CD4-positive, alpha-beta T cell treated with Interleukin-21 for 1 hour (primary cell): ENCODE data around the gene NSG1.

Experiments used
- DNase-seq: peaks from one replicate; pipeline ENCODE4 v3.0.0-alpha.2; 2020

Gene NSG1

GRCh38 chr4:4396628-4397440 lies 9.9 kb downstream of the NSG1 start:
- DNase-seq: no peak

GRCh38 chr4:4397441-4397819 lies 10.5 kb downstream of the NSG1 start:
- no peak for DNase-seq

- DNase-seq: no peak
Measured at GRCh38 chr4:4398430-4398829, 11.5 kb downstream of the NSG1 start.

- no peak for DNase-seq
Measured at GRCh38 chr4:4401036-4401435, 14.1 kb downstream of the NSG1 start.

GRCh38 chr4:4402966-4403365 lies 16.1 kb downstream of the NSG1 start:
- DNase-seq: no peak

DNA sequence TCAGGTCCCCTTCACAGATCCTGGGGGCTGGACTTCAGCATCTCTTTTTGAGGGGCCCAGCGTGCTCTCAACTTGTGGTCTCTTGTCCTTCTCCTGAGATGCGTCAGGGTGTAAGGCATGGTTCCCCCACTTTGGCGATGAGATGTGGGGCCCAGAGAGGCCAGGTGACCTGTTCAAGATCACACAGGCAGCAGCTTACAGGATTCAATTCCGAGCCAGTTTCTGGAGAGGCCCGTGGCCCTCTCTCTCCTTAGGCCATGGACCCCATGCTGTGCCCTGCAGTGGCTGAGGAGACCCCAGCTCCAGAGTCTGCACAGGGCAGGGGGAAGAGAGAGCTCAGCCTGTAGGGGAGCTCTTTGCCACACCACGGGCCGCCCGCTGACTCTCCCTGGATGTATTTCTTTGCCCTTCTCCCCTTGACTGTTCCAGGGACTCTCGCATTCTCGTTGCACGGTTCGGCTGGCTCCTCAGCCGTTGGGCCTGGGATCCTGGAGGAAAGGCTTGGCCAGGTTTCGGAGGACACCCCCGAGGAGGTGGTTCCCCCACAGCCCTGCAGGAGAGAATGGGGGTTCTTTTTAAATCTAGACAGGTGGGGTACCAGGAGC lies 18.6 kb downstream of the NSG1 start:
- no peak for DNase-seq

DNA sequence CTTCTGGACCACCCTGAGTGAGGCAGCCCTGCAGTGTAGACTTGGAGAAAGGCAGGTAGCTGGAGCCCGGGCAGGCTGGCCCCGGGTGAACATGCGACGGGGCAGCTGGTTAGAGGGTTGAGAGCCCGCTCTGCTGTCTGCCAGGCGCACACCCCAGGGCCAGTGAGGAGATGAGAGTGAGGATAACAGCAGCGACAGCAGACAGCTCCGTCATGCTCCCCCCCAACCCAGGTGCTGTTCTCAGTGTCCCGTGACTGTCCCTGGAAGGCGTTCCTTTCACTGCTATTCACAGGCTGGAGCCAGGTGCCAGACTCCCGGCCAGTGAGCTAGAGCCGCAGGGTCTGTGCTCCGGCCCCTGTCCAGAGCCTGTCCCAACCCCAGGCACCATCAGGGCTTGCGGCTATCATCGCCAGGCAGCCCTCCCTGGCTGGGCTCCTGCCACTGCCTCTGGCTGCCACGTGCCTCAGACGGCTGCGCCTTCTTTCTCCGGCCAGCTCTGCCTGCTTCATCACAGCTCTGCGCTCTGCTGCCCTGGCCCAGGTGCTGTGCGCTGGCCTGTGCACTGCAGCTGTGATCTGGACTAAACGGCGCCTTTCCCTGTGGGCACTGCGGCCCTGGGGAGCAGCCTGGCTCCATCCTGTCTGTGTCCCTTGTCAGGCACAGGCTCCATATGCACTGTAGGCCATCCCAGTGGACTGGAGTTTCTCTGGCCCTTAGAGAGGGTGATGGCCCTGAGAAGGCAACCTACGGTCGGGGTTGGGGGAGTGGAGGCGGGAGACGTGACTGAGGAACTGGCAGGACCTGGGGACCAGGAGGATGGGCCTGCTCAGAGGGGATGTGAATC lies 19.8 kb downstream of the NSG1 start:
- DNase-seq: no peak

DNA sequence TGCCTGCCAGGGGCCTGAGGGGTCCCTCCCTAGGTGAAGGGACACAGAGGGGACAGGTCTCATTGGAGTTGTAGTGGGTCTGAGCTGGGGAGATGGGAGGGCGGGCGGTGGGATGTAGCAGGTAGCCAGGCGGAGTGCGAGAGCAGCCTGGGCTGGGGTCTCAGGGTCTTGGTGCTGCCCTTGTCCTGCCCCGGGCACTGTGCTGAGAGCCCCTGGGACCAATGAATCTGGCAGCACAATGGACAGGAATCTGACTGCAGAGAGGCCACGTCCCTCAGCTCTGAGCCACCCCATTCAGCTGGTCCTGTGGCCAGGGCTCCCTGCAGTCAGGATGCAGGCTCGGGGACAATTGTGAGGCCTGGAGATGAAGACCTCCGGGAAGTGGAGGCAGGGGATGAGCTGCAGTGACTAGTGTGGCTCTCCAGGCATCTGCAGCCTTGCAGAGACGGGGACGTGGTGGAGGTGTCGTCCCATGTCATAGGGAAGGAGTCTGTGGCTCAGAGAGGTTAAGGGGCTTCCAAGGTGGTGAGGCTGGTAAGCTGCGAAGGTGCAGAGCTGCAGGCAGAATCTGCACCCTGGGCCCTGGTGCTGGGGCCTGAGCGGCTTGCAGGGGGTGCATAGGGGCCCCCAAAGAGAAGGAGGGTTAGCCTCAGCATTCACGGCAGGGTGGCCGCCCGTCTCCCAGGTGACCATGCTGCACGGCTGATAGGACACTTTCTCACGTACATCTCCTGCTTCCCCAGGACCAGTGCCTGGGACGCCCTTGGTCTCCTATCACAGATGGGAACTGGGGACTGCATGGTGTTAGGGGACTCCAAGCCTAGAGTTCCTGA lies 20.6 kb downstream of the NSG1 start:
- DNase-seq: no peak

DNA sequence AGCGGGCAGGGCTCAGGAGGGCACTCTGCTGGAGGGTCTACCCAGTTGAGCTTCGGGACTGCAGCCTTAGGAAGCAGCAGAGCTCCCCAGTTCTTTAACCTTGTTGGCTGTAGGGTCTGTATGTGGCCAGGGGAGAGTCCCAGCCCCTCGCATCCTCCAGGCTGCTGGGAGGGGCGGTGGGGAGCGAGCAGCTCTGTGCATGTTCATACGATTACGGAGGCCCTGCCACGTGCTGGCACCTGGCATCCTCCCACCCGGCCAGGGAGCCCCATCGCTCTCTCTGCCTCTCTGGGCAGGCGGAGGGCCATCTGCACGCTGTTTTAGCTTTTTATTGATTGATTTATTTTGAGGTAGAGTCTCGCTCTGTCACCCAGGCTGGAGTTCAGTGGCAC lies 21.2 kb downstream of the NSG1 start:
- no peak for DNase-seq

GRCh38 chr4:4408576-4409335 lies 21.9 kb downstream of the NSG1 start:
- DNase-seq: no peak

- DNase-seq: no peak
Measured at GRCh38 chr4:4409416-4410115, 22.7 kb downstream of the NSG1 start.

GRCh38 chr4:4410271-4410670 lies 23.4 kb downstream of the NSG1 start:
- DNase-seq: no peak

DNA sequence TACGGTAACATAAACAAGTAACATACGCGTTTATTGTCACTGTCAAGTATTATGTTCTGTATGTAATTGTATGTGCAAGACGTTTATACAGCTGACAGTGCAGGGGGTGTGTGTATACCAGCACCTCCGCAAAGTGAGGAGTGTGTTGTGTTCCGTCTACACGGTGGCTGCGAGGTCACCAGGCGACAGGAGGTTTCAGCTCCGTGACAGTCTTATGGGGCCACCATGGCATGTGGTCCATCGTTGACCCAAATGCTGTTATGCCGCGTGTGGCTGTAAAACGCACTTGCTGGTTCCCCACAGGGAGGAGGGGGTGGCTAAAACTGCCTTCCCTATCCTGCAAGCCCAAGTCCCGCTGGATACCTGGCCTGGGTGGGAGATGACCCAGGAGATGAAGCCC lies 25.0 kb downstream of the NSG1 start:
- DNase-seq: no peak

DNA sequence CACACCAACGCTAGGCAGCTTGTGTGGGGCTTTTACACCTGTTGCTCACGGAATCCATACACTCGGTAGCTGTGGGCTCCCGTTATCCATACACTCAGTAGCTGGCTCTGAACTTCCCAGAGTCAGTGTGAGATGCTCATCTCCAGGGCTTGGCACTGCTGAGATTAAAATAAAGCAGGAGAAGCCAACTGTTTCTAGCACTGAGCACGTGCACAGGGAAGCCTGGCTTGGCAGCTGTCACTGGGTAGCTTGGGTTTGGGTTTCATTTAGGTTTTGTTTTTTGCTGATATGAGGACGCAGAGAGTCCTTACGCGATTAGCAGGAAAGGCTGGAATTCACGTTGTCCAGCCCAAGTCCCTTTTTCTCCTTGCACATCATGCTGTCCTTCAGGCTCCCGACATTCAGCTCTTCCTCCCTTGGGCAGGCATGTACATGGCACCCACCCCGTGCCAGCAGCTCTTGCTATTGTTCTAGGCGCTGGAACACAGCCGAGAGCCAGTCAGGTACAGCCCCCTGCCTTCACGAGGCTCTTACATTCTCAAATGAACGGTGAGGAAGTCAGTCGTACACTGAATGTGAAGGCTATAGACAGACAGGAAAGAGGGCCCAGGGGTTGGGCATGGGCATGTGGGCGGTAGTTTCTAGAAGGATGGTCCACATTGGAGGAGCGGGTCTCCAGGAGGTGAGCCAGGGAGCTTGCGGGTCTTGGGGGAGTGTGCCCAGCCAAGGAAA lies 25.9 kb downstream of the NSG1 start:
- DNase-seq: no peak

DNA sequence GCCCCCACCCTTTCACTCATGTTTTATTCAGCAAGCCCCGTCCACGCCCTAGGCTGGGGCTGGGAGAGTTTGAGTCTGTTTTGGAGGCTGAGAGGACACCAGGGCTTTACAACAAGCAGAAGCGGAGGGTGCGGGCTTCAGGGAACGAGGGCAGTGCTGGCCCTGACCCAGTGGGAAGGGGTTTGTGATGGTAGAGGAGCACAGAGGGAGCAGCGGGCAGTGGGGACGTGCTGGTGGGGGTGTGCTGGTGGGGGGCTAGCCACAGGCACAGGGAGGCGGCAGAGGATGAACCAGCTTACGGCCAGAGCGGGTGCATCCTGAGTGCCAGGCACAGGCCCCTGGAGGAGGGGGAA lies 26.4 kb downstream of the NSG1 start:
- no peak for DNase-seq

GRCh38 chr4:4413806-4414205 lies 26.9 kb downstream of the NSG1 start:
- DNase-seq: no peak

DNA sequence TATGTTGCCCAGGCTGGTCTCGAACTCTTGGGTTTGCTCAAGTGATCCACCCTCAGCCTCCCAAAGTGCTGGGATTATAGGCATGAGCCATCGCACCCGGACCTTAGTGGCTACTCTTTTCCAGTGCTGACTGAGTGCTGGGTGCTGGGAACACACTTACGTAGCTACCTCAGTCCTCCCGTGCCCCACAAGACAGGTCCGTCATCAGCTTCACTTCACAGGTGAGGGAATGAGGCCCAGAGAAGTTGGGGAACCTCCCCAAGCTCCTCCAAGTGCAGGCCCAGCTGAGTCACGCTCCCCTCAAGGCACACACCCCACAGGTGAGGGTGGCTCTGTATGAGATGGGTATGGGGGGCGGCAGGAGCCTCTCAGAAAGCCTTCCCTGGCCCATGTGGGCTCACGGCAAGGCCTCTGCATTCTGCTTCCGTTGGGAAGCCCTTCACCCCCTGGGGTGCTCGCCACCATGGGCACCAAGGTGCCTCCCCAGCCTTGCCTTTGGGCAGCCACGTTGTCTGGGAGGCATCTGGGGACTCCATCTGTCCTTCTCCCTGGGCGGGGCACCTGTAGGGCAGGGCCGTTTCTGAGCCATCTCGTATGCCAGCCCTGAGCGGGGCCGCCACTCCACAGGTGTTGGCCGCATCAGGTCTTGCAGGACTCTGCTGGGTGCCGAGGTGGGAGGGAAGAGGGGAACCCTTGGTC lies 28.4 kb downstream of the NSG1 start:
- DNase-seq: no peak

GRCh38 chr4:4415806-4416805 lies 29.2 kb downstream of the NSG1 start:
- no peak for DNase-seq

- DNase-seq: no peak
Measured at GRCh38 chr4:4416981-4417380, 30.1 kb downstream of the NSG1 start.
